PFSK-1 (cell line): ENCODE results near the gene RABGAP1.

Experiments used
- FOXP2 ChIP-seq: optimal IDR thresholded peaks from 2 replicates; pipeline ENCODE3; 2011; ENCODE audit warnings: borderline replicate concordance, control low read depth, inconsistent platforms; ENCODE audit not compliant: insufficient read depth; ENCODE audit errors: extremely low read length, extremely low read depth
- POLR2AphosphoS5 ChIP-seq: IDR thresholded peaks from 2 replicates; pipeline ENCODE4 v1.6.1; 2012; ENCODE audit warnings: low read depth, mild to moderate bottlenecking, control low read depth, low read length, moderate library complexity
- SIN3A ChIP-seq: IDR thresholded peaks from 2 replicates; pipeline ENCODE4 v1.6.1; 2012; ENCODE audit warnings: mild to moderate bottlenecking, low read length, moderate library complexity, borderline replicate concordance; ENCODE audit not compliant: insufficient read depth
- TAF1 ChIP-seq: IDR thresholded peaks from 2 replicates; pipeline ENCODE4 v1.6.1; 2012; ENCODE audit warnings: low read length, control low read depth, borderline replicate concordance; ENCODE audit not compliant: insufficient read depth
- TF ChIP-seq, protein P1 (sequence below), 2 experiments: IDR thresholded peaks; 2 replicates each; pipeline versions ENCODE4 v1.6.1 to v1.8.0; 2011 to 2012; ENCODE audit warnings: low read depth in 2 of 2, low read length in 2 of 2, control low read depth in 1 of 2, inconsistent platforms in 1 of 2, mild to moderate bottlenecking in 1 of 2, moderate library complexity in 1 of 2; ENCODE audit not compliant: insufficient read depth in 1 of 2

Gene RABGAP1

GRCh38 chr9:123048748-123049147 is 107.9 kb downstream of the RABGAP1 start:
- TF ChIP-seq, protein P1, sequence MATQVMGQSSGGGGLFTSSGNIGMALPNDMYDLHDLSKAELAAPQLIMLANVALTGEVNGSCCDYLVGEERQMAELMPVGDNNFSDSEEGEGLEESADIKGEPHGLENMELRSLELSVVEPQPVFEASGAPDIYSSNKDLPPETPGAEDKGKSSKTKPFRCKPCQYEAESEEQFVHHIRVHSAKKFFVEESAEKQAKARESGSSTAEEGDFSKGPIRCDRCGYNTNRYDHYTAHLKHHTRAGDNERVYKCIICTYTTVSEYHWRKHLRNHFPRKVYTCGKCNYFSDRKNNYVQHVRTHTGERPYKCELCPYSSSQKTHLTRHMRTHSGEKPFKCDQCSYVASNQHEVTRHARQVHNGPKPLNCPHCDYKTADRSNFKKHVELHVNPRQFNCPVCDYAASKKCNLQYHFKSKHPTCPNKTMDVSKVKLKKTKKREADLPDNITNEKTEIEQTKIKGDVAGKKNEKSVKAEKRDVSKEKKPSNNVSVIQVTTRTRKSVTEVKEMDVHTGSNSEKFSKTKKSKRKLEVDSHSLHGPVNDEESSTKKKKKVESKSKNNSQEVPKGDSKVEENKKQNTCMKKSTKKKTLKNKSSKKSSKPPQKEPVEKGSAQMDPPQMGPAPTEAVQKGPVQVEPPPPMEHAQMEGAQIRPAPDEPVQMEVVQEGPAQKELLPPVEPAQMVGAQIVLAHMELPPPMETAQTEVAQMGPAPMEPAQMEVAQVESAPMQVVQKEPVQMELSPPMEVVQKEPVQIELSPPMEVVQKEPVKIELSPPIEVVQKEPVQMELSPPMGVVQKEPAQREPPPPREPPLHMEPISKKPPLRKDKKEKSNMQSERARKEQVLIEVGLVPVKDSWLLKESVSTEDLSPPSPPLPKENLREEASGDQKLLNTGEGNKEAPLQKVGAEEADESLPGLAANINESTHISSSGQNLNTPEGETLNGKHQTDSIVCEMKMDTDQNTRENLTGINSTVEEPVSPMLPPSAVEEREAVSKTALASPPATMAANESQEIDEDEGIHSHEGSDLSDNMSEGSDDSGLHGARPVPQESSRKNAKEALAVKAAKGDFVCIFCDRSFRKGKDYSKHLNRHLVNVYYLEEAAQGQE (IDR thresholded peaks at IDR 0.05; ENCODE audit: insufficient read depth in 1 of 2, low read depth in 2 of 2, low read length in 2 of 2) = no peak
- TF ChIP-seq SIN3A (no peak), FOXP2 (no peak), POLR2AphosphoS5 (no peak), TAF1 (no peak)

DNA sequence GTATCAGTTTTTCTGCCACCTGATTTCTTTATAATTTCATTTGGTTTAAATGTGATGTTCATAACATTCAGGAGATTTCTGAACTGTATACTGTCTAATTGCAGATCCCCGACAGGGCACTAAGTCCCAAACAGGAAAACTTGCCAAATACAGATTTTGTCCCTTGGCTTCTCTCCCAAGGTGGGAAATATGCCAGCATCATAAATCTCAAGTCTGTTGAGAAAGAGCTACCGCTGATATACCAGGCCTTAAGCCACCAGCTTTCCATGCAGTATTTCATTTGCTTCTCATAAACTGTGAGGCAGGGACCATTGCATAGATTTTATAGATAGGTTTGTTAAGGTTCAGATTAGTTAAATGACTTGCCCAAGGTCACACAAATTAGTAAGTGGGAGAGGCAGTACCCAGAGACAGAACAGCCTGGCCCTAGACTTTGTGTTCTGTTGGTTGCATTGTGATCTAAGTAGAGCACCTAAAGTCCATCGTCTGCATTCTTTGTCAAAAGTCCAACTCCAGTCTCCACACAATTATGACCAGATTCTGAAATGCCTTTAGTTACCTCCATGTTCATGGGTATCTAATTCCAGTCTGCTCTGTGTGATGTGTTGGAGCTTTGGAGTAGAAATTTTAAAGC is 108.9 kb downstream of the RABGAP1 start:
- TF ChIP-seq SIN3A = no peak
- TF ChIP-seq POLR2AphosphoS5 = no peak
- TF ChIP-seq, protein P1 (IDR thresholded peaks at IDR 0.05; ENCODE audit: insufficient read depth in 1 of 2, low read depth in 2 of 2, low read length in 2 of 2) = no peak
- no peak for TF ChIP-seq TAF1
- TF ChIP-seq FOXP2 = no peak

DNA sequence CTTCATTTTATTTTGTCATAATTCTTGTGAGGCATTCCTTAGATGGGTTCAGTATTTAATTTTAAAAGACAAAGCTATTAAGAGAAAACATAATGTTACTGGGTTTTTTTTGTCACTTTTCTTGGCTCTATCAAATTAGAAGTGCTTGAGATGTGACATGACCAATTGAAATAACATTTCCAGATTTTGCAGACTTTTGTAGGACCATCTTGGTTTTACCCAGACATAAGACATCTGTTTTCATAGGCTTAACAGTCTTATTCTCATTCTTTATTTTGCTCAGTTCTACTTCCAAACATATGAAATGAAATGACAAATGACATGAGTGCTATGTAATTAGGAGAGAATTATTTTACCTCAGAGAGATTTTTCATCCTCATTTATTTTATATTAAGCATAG is 112.2 kb downstream of the RABGAP1 start:
- TF ChIP-seq TAF1 (no peak), SIN3A (no peak), POLR2AphosphoS5 (no peak), FOXP2 (no peak)
- TF ChIP-seq, protein P1 (IDR thresholded peaks at IDR 0.05; ENCODE audit: insufficient read depth in 1 of 2, low read depth in 2 of 2, low read length in 2 of 2) = no peak

DNA sequence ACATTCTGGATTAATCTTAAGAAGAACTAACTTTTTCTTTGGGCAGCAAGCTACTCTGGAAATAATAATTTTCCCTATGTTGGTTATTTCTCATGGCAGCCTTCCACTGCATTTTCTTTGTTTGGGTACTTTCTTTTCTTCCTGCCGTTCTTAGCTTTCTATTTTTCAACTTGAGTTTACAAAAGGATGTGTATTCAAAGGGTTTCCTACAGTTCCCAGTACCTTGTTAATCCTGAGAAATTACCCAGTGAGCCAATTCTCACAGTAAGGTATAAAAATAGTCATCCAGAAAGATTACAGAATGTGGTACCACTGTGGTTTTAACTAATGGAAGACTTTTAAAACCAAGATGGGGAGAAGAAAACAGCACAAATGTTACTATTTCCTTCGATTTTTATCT is 112.9 kb downstream of the RABGAP1 start:
- TF ChIP-seq, protein P1 (IDR thresholded peaks at IDR 0.05; ENCODE audit: insufficient read depth in 1 of 2, low read depth in 2 of 2, low read length in 2 of 2) = no peak

GRCh38 chr9:123058834-123059233 is 118.0 kb downstream of the RABGAP1 start:
- TF ChIP-seq TAF1 (no peak), SIN3A (no peak), POLR2AphosphoS5 (no peak), FOXP2 (no peak)
- TF ChIP-seq, protein P1 (IDR thresholded peaks at IDR 0.05; ENCODE audit: insufficient read depth in 1 of 2, low read depth in 2 of 2, low read length in 2 of 2) = no peak
